ENCODE data around the gene PIGW.
A peak's percentile ranks its signal among the peaks of the same experiment; 100 is the strongest.

PIGW gene

DNA sequence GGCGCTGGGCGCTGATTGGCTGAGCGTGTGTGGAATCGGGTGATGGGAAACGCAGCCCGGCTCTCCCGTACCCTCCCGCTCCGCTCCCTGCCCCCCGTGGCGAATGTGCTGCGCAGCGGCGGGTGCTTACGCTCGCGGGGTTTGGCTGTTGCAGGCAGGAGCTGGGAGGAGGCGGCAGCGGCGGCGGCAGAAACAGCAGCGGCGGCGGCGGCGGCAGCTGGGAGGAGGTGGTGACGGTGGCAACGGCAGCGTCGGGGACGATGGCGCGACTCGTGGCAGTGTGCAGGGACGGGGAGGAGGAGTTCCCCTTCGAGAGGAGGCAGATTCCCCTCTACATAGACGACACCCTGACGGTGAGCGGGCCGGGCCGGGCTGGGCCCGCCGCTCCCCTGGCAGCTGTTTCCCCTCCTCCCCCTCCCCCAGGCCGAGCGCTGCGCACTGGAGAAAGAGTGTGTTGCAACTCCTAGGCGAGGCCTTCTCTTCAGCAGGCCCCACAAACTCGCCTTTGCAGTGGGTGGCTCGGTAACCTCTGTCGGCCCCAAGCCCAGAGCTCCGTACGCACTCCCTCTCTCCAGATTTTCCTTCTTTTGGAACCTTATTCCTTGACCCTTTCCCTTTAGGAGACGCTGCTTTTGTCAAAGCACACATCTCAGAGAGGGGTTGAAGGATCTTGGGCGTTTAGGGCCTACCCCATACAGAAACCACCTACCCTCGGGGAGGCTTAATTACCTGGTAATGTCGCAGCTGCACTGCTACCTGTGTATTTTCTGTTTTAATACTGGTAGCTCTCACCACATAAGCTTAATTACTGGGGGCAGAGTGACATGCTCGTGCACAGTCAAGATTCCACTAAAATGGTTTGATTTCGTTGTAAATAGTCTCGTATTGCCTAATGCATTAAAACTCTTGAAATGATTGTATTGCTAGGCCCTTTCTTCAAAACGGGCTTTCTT, 11.0 kb downstream of the PIGW start:
- DNase-seq (ENCODE audit: low spot score) = peak; percentile 99

DNA sequence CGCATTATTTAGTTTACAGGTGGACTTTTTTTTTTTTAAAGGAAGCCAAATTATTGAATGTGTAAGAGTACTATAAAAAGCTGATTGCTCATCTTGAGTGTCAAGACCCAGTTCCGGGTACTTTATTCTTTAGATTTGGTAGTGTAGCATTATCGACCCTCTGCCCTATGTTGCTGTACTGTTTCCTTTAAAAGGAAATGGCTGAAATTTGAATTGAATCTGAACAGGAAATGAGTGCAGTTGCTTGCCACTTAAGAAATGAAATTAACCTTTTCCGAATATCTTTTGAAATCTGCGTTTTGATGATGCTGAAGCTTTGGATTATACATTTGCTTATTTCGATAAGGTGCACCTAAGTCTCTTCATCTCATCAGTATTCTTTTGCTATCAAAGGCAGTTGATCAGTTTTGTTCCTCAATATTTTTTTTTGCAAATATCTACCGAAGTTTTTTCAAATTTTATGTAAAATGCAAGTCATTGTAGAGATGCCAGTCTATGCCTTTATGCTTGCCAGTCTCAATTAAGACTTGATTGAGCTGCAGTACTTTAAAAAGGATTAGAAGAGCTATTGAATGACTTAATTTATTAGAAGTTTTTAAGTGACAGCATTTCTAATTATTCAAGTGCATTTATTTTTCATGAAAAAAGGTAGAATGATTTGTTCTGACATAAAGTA, 11.8 kb downstream of the PIGW start:
- no peak for DNase-seq (ENCODE audit: low spot score)

DNA sequence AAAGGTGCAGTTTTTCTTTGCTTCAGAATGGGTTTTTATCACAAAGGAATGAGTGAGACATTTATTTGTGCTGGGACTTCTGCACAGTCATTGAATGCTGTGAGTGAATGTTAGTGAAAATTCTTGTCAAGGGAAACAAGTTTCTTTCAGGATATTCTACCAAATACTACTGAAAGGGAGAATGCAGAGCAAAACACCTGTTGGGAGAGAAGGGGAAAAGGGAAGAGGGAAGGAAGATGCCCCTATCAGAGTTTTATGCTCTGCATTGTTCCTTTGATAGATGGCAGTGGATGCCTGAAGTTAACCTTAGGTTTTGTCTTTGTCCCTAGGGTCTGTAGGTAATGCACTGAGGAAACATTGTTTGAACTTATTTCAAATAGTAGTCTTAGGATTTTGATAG, 13.0 kb downstream of the PIGW start:
- DNase-seq (ENCODE audit: low spot score) = no peak

DNA sequence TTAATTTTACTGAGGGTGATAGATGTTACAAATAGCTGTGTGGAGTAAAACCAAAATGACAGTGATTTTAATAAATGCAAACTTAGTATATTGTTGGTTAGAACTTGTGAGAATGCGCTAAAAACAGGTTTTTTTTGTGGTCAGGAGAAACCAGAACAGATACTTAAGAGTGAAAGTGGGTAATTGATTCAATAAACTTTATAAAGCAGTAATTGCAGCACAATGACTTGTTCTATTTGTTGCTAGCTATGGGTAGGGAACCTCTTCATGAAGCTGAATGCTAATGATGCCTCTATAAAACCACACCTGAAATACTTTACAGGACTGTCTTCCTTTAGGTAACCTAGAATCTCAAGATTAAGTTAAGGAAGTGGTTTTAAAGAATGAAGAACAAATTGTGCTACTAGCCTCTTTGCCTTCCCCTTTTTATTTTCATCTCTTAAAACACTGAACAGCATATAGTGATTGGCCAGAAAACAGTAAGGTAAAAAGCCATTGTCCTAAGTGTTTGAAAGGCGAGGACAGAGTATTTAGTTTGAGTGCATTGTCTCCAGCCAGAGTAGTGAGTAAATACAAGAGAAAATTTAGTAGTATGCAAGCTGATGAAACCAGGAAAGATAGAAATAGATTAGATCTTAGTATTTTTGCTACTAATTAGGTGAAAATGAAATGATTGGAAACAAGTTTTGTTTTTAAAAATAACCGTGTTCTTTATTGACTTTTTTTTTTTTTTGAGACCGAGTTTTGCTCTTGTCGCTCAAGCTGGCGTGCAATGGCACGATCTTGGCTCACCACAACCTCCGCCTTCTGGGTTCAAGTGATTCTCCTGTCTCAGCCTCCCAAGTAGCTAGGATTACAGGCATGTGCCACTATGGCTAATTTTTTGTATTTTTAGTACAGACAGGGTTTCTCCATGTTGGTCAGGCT, 16.0 kb downstream of the PIGW start:
- no peak for DNase-seq (ENCODE audit: low spot score)

DNA sequence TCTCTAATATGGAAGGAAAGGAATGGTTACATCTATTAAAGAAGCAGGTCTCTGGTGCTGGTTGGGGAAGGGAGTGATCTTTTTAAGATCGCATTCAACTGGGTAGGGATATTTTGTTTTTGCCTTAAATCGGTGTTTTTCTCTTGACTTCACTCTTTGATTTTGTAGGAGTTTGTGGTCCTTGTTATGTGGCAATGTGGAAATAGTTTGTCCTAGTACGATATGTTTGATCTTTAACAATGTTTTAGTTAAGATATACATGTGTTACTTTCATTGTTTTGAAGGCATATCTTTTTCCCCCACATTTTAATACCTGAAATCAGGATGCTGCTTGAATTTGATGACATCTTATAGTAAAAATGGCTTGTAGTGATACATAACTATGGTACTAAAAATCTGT, 18.7 kb downstream of the PIGW start:
- no peak for DNase-seq (ENCODE audit: low spot score)

DNA sequence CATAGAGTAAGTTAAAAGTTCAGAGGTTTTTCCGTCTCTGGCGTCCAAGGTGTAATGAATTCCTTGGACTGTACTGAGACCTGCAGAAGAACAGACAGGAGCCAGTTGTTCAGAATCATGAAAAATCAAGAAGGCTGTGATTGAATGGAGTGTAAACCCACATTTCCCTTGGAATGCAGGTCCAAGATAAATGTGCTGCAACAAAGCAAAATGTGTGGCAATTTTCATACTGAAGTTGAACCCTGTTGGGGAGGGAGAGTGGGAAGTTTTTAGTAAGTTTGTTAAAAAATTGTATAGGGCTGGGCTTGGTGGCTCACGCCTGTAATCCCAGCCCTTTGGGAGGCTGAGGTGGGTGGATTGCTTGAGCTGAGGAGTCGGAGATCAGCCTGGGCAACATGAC, 31.3 kb downstream of the PIGW start:
- DNase-seq (ENCODE audit: low spot score) = no peak

DNA sequence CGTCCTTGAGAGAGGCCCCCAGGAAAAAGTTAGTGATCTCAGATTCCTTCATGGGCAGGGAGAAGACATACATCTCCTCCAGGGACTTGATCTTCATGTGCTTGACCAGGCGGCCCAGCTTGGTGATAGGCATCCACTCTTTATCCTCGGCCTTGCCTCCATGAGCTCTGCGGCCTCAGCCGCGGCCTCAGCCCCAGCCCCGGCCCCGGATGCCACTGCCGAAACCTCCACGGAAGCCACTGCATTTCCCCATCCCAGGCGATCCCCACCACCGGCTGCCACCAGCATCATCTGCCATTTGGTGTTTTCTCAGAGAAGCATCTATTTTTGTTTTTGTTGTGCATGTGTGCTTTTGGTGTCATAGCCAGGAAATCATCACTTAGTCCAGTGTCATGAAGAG, 40.2 kb downstream of the PIGW start:
- no peak for DNase-seq (ENCODE audit: low spot score)

DNA sequence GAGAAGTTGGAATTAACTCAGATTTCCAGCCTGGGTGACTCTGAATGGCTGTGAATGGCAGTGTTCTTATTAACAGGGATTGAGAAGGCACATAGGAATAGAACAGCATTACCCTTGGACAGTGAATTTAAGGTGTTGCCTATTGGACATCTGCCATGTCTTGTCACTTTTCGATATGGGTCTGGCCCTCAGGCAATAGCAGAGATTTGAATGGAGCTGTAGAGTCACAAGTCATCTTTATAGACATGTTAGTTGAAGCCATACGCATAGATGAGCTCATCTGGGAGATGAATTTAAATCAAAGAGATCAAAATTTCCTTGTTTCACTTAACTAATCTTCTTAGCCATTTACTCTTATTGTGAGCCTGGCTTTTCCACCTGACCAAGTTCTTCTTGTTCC, 42.0 kb downstream of the PIGW start:
- no peak for DNase-seq (ENCODE audit: low spot score)

DNA sequence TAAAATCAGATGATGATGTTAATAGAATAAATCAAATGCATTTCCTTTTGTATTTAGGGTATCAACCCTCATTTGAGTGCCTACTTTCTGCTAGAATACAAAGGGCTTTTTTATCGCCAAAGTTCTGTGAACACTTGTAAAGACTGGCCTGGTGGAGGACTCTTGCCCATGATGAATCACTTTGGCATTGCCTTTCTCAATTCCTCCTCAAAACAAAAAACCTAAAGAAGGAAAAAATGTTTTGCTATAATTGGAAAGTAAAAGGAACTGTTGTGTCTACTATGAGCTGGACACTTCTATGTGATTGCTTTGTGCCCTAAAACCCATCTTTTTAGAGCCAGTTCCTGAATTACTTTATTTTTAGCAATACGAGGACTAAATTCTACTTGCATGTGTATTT, 43.9 kb downstream of the PIGW start:
- DNase-seq (ENCODE audit: low spot score) = no peak

DNA sequence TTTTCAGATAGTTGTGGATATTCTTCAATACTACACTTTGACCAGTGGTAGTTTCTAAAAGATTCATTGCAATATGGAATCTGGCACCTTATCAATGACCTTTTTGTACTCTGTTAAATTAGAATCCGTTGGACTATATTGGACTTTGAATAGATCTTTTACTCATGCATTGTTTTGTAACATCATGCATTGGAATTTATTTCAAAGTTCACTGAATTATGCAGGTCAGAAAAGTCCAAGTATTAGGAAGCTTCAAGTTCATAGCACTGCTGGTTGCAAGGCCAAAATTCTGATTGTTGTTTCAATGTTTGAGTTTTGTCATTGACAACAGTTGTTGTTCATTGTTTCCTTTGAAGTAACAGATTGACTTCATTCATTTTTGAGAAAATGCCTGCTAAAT, 49.0 kb downstream of the PIGW start:
- no peak for DNase-seq (ENCODE audit: low spot score)

DNA sequence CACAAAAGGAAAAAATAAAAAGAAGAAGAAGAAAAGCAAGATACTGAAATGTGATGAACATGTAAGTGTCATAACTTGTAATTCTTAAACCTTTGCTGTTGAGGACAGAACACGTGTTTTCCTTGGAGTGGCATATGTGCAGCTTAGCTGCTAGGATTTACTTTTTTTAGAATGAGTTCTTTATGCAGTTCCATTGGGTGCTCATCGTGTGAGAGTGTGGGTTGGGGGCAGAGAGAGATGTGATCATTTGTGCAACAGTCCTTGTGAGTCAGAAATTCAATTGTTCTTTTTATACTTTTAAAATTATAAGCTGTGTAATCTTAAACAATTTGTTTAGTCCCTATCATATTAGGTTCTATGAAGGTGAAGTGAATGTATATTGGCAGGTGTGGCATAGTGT, 51.4 kb downstream of the PIGW start:
- no peak for DNase-seq (ENCODE audit: low spot score)

Data from GM03348 (cell line).